SU-DHL-6 (cell line): ENCODE data around the gene LHX1.

ENCODE experiments used
- H2AFZ ChIP-seq: fragments of 200-600 bp; sonication (generic); 2 replicates; pipeline ENCODE4 v1.6.1; 2014; ENCODE audit warnings: low read depth, mild to moderate bottlenecking, moderate library complexity, mixed read lengths, antibody characterized with exemption, low read length; ENCODE audit not compliant: severe bottlenecking
- H3F3A ChIP-seq: fragments of 200-600 bp; shearing (Covaris generic); 2 replicates; pipeline ENCODE4 v1.6.0; 2016; ENCODE audit warnings: antibody characterized with exemption, mild to moderate bottlenecking; ENCODE audit not compliant: insufficient read depth
- H3K27ac ChIP-seq: fragments of 200-600 bp; sonication (generic); 2 replicates; pipeline ENCODE4 v1.5.1; 2016; ENCODE audit warnings: low read depth, mild to moderate bottlenecking, low read length, moderate library complexity, mixed read lengths
- H3K27me3 ChIP-seq: fragments of 200-600 bp; sonication (generic), shearing (Covaris generic); 2 replicates; pipeline ENCODE4 v1.6.0; 2014; ENCODE audit warnings: mild to moderate bottlenecking, low read length
- H3K36me3 ChIP-seq: fragments of 200-600 bp; sonication (generic); 2 replicates; pipeline ENCODE4 v1.6.1; 2014; ENCODE audit warnings: mild to moderate bottlenecking, low read length, mixed read lengths
- H3K4me2 ChIP-seq: fragments of 300-600, 200-600 bp; shearing (Covaris generic), sonication (generic); 2 replicates; pipeline ENCODE4 v1.6.0; 2014; ENCODE audit warnings: low read length, low read depth, mild to moderate bottlenecking; ENCODE audit not compliant: poor library complexity, severe bottlenecking
- H3K4me3 ChIP-seq: fragments of 200-600 bp; sonication (generic); 2 replicates; pipeline ENCODE4 v1.5.1; 2014; ENCODE audit warnings: antibody characterized with exemption, low read length, mild to moderate bottlenecking, mixed read lengths; ENCODE audit not compliant: insufficient read depth, poor library complexity, severe bottlenecking
- H3K79me2 ChIP-seq: fragments of 200-600 bp; sonication (generic); 2 replicates; pipeline ENCODE4 v1.6.1; 2014; ENCODE audit warnings: mild to moderate bottlenecking, low read length, moderate library complexity; ENCODE audit not compliant: insufficient read depth
- H3K9ac ChIP-seq: fragments of 200-600 bp; sonication (generic); 2 replicates; pipeline ENCODE4 v1.7.0; 2014; ENCODE audit warnings: mild to moderate bottlenecking, low read length
- H3K9me2 ChIP-seq: fragments of 200-600 bp; sonication (generic); replicated peaks from 2 replicates; pipeline ENCODE4 v1.6.1; 2014; ENCODE audit warnings: low read length; ENCODE audit not compliant: insufficient read depth
- H3K9me3 ChIP-seq: fragments of 200-600 bp; sonication (generic); 2 replicates; pipeline ENCODE4 v1.6.1; 2014; ENCODE audit warnings: low read length, mixed read lengths; ENCODE audit not compliant: insufficient read depth
- H4K20me1 ChIP-seq: fragments of 200-600 bp; sonication (generic); 2 replicates; pipeline ENCODE4 v1.6.1; 2014; ENCODE audit warnings: low read depth, mild to moderate bottlenecking, antibody characterized with exemption, low read length, moderate library complexity, mixed read lengths
- CTCF ChIP-seq: fragments of 200-600 bp; sonication (generic); IDR thresholded peaks from one replicate; pipeline ENCODE4 v1.5.1; 2017; ENCODE audit warnings: antibody characterized with exemption, mild to moderate bottlenecking, low read length, moderate library complexity; ENCODE audit not compliant: insufficient read depth, poor library complexity, severe bottlenecking
- EZH2phosphoT487 ChIP-seq: fragments of 200-600 bp; sonication (generic), shearing (Covaris generic); conservative IDR thresholded peaks from 2 replicates; pipeline ENCODE4 v1.6.1; 2018; ENCODE audit warnings: mild to moderate bottlenecking, antibody characterized with exemption, low read length, moderate library complexity, mixed read lengths

Gene LHX1

GRCh38 chr17:36946726-36947091, 9.4 kb downstream of the LHX1 start:
- Histone ChIP-seq H3K4me2 (no peak overlapping the region), H3K36me3 (peaks cover 7% of the 10 kb centered on the region; the same call in 1 of the 2 replicates), H3K9ac (no peak overlapping the region), H2AFZ (no peak overlapping the region), H3K27me3 (no peaks in the 10 kb centered on the region), H3K9me2 (no peaks in the 10 kb centered on the region), H3K4me3 (no peak overlapping the region), H3K27ac (no peak overlapping the region), H3K9me3 (no peaks in the 10 kb centered on the region), H4K20me1 (peaks cover 3% of the 10 kb centered on the region; the same call in 1 of the 2 replicates), H3K79me2 (peaks cover 28% of the 10 kb centered on the region), H3F3A (no peaks in the 10 kb centered on the region)
- TF ChIP-seq EZH2phosphoT487 (no peak), CTCF (no peak)

GRCh38 chr17:36947922-36948716, 10.8 kb downstream of the LHX1 start:
- no peaks in the 10 kb centered on the region for H3K27me3 ChIP-seq
- peaks cover 38% of the 10 kb centered on the region for H3K79me2 ChIP-seq
- H3K36me3 ChIP-seq: peaks cover 11% of the 10 kb centered on the region; the same call in 1 of the 2 replicates
- no peaks in the 10 kb centered on the region for H3F3A ChIP-seq
- H3K9me3 ChIP-seq: no peaks in the 10 kb centered on the region
- H3K9ac ChIP-seq: peak overlapping the region; percentile 75
- H2AFZ ChIP-seq: peak overlapping the region; percentile 90
- H4K20me1 ChIP-seq: peaks cover 3% of the 10 kb centered on the region; the same call in 1 of the 2 replicates
- H3K9me2 ChIP-seq: no peaks in the 10 kb centered on the region
- H3K4me2 ChIP-seq: peak overlapping the region; percentile 90
- no peak for TF ChIP-seq EZH2phosphoT487
- no peak for TF ChIP-seq CTCF
- no peak overlapping the region for H3K27ac ChIP-seq
- H3K4me3 ChIP-seq: peak overlapping the region; percentile 63

GRCh38 chr17:36948717-36949460, 11.6 kb downstream of the LHX1 start, which contains the start of gene AATF:
TSS of gene AATF (plus strand) at chr17:36948954. CDS start at chr17:36949126, 172 bp downstream.
- Histone ChIP-seq H4K20me1 (peaks cover 3% of the 10 kb centered on the region; the same call in 1 of the 2 replicates), H3K9ac (peak within 1 kb of the TSS; percentile 75), H3K4me3 (peak within 1 kb of the TSS; percentile 63), H3K4me2 (peak within 1 kb of the TSS; percentile 90), H3F3A (no peaks in the 10 kb centered on the region), H3K27me3 (no peaks in the 10 kb centered on the region), H3K36me3 (peaks cover 11% of the 10 kb centered on the region; the same call in 1 of the 2 replicates), H2AFZ (peak within 1 kb of the TSS; percentile 90), H3K9me2 (no peaks in the 10 kb centered on the region), H3K9me3 (no peaks in the 10 kb centered on the region), H3K27ac (peak within 1 kb of the TSS; percentile 62), H3K79me2 (peaks cover 38% of the 10 kb centered on the region)
- no peak for TF ChIP-seq CTCF
- no peak for TF ChIP-seq EZH2phosphoT487
